Measurements from ENCODE around the gene CRACDL. TPM values are rescaled to one million over a fixed set of nuclear protein-coding genes. Genes with fewer than 3 reads are reported as not detected.

The CRACDL gene
- polyA plus RNA-seq, 1 of the 3 experiments (the other 2 are of a cell fraction) = not detected

DNA sequence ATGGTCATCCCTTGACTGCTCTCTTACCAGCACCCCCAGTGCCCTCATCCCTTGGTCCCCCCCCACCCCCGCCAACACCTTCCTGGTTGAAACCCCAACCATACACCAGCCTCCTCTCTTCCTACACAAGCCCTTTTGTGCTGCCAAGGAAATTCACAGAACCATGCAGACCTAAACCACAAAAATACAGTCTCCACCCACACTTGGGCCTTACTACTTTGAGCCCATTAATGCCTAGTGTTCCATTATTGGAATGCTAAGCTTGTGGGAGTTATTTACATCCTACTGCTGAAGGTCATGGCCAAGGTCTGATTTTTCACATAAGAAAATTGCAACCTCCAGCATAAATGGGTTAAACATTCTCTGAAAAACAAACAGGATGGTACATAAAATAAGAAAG, 4.1 kb upstream of the CRACDL start (continued):
- TF ChIP-seq, protein P1, sequence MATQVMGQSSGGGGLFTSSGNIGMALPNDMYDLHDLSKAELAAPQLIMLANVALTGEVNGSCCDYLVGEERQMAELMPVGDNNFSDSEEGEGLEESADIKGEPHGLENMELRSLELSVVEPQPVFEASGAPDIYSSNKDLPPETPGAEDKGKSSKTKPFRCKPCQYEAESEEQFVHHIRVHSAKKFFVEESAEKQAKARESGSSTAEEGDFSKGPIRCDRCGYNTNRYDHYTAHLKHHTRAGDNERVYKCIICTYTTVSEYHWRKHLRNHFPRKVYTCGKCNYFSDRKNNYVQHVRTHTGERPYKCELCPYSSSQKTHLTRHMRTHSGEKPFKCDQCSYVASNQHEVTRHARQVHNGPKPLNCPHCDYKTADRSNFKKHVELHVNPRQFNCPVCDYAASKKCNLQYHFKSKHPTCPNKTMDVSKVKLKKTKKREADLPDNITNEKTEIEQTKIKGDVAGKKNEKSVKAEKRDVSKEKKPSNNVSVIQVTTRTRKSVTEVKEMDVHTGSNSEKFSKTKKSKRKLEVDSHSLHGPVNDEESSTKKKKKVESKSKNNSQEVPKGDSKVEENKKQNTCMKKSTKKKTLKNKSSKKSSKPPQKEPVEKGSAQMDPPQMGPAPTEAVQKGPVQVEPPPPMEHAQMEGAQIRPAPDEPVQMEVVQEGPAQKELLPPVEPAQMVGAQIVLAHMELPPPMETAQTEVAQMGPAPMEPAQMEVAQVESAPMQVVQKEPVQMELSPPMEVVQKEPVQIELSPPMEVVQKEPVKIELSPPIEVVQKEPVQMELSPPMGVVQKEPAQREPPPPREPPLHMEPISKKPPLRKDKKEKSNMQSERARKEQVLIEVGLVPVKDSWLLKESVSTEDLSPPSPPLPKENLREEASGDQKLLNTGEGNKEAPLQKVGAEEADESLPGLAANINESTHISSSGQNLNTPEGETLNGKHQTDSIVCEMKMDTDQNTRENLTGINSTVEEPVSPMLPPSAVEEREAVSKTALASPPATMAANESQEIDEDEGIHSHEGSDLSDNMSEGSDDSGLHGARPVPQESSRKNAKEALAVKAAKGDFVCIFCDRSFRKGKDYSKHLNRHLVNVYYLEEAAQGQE (IDR thresholded peaks at IDR 0.05; ENCODE audit: low read depth, low read length) = no peak
- no peak for TF ChIP-seq FOSL2 (IDR thresholded peaks at IDR 0.05; ENCODE audit: borderline replicate concordance, low read depth)

DNA sequence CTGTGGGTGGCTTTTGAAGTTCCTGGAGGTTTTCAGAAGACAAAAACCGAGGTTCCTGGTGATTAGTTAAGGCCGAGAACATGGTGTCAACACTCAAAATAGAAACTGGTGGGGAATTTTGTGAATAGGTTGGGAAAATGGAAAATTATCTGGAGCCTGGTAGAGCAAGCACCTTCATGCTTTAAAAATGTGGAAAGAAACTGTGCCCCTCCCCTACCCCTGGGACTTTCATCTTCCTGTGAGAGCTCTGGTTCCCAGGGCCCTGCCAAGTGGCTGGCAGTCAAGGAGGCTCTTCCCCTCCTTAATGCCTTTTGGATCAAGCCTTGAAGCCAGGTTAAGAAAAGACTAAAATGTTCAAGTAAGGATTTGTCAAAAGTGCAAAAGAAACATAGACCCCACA, 1.9 kb upstream of the CRACDL start:
- Histone ChIP-seq H3K4me2 (no peak overlapping the region), H3K4me3 (ENCODE audit: low read depth in 2 of 2, low read length in 1 of 2) (no peak overlapping the region), H3K4me1 (ENCODE audit: control insufficient read depth in 1 of 2, insufficient read depth in 2 of 2, low read depth in 1 of 2, low read length in 1 of 2) (no peaks in the 10 kb centered on the region; a peak in 1 of 4 replicates), H3K36me3 (replicated peaks in 1 of 2; ENCODE audit: control insufficient read depth in 1 of 2, insufficient read depth in 2 of 2, low read length in 1 of 2) (no peaks in the 10 kb centered on the region), H3K27me3 (ENCODE audit: insufficient read depth) (peaks cover 23% of the 10 kb centered on the region; the same call in 1 of the 2 replicates), H3F3A (replicated peaks; ENCODE audit: insufficient read depth) (no peaks in the 10 kb centered on the region), H3K27ac (ENCODE audit: low read depth in 2 of 2, low read length in 1 of 2) (no peak overlapping the region), H3K79me2 (ENCODE audit: insufficient read depth) (no peaks in the 10 kb centered on the region), H3K9ac (no peak overlapping the region), H4K20me1 (ENCODE audit: insufficient read depth) (no peaks in the 10 kb centered on the region), H2AFZ (ENCODE audit: low read depth) (no peak overlapping the region), H3K9me2 (no peaks in the 10 kb centered on the region), H3K9me3 (no peaks in the 10 kb centered on the region)
- no peak for TF ChIP-seq TAF1 (IDR thresholded peaks at IDR 0.05; ENCODE audit: borderline replicate concordance, low read depth, low read length)
- TF ChIP-seq, protein P2, sequence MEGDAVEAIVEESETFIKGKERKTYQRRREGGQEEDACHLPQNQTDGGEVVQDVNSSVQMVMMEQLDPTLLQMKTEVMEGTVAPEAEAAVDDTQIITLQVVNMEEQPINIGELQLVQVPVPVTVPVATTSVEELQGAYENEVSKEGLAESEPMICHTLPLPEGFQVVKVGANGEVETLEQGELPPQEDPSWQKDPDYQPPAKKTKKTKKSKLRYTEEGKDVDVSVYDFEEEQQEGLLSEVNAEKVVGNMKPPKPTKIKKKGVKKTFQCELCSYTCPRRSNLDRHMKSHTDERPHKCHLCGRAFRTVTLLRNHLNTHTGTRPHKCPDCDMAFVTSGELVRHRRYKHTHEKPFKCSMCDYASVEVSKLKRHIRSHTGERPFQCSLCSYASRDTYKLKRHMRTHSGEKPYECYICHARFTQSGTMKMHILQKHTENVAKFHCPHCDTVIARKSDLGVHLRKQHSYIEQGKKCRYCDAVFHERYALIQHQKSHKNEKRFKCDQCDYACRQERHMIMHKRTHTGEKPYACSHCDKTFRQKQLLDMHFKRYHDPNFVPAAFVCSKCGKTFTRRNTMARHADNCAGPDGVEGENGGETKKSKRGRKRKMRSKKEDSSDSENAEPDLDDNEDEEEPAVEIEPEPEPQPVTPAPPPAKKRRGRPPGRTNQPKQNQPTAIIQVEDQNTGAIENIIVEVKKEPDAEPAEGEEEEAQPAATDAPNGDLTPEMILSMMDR (IDR thresholded peaks at IDR 0.05) = no peak
- no peak for TF ChIP-seq RXRA (IDR thresholded peaks at IDR 0.05; ENCODE audit: borderline replicate concordance, low read depth)
- TF ChIP-seq TCF12 (IDR thresholded peaks at IDR 0.05) = no peak
- TF ChIP-seq, protein P3, sequence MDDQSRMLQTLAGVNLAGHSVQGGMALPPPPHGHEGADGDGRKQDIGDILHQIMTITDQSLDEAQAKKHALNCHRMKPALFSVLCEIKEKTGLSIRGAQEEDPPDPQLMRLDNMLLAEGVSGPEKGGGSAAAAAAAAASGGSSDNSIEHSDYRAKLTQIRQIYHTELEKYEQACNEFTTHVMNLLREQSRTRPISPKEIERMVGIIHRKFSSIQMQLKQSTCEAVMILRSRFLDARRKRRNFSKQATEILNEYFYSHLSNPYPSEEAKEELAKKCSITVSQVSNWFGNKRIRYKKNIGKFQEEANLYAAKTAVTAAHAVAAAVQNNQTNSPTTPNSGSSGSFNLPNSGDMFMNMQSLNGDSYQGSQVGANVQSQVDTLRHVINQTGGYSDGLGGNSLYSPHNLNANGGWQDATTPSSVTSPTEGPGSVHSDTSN (IDR thresholded peaks at IDR 0.05) = no peak
- no peak for TF ChIP-seq FOSL2 (IDR thresholded peaks at IDR 0.05; ENCODE audit: borderline replicate concordance, low read depth)
- no peak for TF ChIP-seq SMC3 (IDR thresholded peaks at IDR 0.05; ENCODE audit: low read depth, low read length)
- TF ChIP-seq POLR2AphosphoS5 (IDR thresholded peaks at IDR 0.05; ENCODE audit: low read depth, low read length) = no peak
- TF ChIP-seq, protein P4, sequence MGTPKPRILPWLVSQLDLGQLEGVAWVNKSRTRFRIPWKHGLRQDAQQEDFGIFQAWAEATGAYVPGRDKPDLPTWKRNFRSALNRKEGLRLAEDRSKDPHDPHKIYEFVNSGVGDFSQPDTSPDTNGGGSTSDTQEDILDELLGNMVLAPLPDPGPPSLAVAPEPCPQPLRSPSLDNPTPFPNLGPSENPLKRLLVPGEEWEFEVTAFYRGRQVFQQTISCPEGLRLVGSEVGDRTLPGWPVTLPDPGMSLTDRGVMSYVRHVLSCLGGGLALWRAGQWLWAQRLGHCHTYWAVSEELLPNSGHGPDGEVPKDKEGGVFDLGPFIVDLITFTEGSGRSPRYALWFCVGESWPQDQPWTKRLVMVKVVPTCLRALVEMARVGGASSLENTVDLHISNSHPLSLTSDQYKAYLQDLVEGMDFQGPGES (IDR thresholded peaks at IDR 0.05; ENCODE audit: low read depth, low read length) = no peak
- TF ChIP-seq RAD21 (IDR thresholded peaks at IDR 0.05; ENCODE audit: low read length) = no peak
- no peak for TF ChIP-seq EP300 (IDR thresholded peaks at IDR 0.05; ENCODE audit: borderline replicate concordance in 1 of 2, low read depth in 1 of 2, low read length in 1 of 2)
- no peak for TF ChIP-seq YY1 (IDR thresholded peaks at IDR 0.05; ENCODE audit: low read depth)
- TF ChIP-seq RCOR1 (IDR thresholded peaks at IDR 0.05; ENCODE audit: low read length) = no peak
- no peak for TF ChIP-seq NFIC (IDR thresholded peaks at IDR 0.05; ENCODE audit: borderline replicate concordance)
- TF ChIP-seq FOXJ3 (CRISPR knock-in tag; IDR thresholded peaks at IDR 0.05) = no peak
- no peak for TF ChIP-seq ELF1 (IDR thresholded peaks at IDR 0.05)
- TF ChIP-seq, protein P1 (IDR thresholded peaks at IDR 0.05; ENCODE audit: low read depth, low read length) = no peak
- POLR2A ChIA-PET = no interaction called here
- CTCF ChIA-PET = no interaction called here
- 84% methylated on average over 2 of the region's 2 CpGs for WGBS (ENCODE audit: low lambda C conversion rate)
- DNase-seq = no peak

All from SK-N-SH (cell line).